ENCODE data around the gene NELL1. TPM values are rescaled to one million over a fixed set of nuclear protein-coding genes. Genes with fewer than 3 reads are reported as not detected.

The NELL1 gene
- polyA plus RNA-seq, 2 of the 4 experiments (the other 2 are of a cell fraction) = not detected

DNA sequence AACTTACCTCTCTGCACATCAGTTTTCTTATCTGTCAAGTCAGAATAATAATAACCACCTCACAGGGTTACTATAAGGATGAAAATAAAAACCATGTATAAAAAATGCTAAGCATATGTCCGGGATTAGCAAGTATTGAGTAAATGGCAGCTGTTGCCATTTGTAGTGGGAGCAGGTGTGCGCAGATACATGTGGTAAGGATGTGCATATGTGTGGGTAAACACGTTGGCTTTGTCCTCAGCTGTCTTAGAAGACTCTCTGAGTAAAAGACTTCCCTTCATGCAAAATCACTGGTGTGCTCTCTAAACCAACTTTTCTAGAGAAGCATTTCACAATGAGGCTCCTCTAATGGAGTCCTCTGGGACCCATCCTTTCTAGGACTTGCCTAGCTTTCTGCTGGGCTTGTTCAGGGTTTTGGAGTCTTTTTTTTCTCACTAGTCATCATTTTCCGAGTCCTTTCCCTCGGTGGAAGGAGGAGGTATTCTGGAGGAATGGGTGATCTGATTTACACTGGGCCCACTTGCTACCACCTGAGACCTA, 62.4 kb downstream of the NELL1 start:
- WGBS (ENCODE audit: missing lambda C conversion rate) = 5% methylated on average over 5 of the region's 5 CpGs
- no peak for FAIRE-seq
- TF ChIP-seq MAFK (IDR thresholded peaks at IDR 0.05; ENCODE audit: partially characterized antibody) = peak; percentile 12
- no peak for TF ChIP-seq SREBF2 (IDR thresholded peaks at IDR 0.05)

DNA sequence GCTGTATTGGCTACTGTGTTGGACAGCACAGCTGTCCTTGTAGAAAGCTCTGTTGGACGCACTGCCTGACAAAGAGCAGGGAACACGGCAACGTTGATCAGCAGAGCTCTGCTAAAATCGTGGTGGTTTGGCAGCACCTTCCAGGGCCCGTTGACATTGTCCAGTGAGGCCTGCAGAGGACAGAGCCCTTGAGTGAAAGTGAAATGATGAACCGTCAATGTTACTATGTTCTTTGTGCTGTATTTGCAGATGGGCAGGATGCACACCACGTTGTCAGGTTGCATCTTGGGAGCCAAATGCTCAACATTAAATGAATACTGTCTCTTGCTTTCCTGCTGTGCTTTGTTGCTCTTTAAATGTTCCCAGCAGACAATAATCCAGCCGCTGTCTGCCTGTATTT, 69.7 kb downstream of the NELL1 start:
- Histone ChIP-seq H3K4me3 (no peak overlapping the region), H3K4me1 (no peaks in the 10 kb centered on the region), H3K9me3 (no peaks in the 10 kb centered on the region), H3K27ac (no peak overlapping the region), H3K4me2 (no peak overlapping the region)
- TF ChIP-seq, protein P1, sequence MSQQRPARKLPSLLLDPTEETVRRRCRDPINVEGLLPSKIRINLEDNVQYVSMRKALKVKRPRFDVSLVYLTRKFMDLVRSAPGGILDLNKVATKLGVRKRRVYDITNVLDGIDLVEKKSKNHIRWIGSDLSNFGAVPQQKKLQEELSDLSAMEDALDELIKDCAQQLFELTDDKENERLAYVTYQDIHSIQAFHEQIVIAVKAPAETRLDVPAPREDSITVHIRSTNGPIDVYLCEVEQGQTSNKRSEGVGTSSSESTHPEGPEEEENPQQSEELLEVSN (IDR thresholded peaks at IDR 0.05; ENCODE audit: borderline replicate concordance, low read depth) = no peak
- TF ChIP-seq, protein P2, sequence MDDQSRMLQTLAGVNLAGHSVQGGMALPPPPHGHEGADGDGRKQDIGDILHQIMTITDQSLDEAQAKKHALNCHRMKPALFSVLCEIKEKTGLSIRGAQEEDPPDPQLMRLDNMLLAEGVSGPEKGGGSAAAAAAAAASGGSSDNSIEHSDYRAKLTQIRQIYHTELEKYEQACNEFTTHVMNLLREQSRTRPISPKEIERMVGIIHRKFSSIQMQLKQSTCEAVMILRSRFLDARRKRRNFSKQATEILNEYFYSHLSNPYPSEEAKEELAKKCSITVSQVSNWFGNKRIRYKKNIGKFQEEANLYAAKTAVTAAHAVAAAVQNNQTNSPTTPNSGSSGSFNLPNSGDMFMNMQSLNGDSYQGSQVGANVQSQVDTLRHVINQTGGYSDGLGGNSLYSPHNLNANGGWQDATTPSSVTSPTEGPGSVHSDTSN (IDR thresholded peaks at IDR 0.05) = no peak
- TF ChIP-seq ZNF302 (CRISPR knock-in tag; IDR thresholded peaks at IDR 0.05) (no peak), MAZ (IDR thresholded peaks at IDR 0.05; ENCODE audit: borderline replicate concordance, low read depth, low read length) (no peak), PHF8 (IDR thresholded peaks at IDR 0.05; ENCODE audit: borderline replicate concordance, low read depth) (no peak), SREBF2 (IDR thresholded peaks at IDR 0.05) (no peak), HOXB13 (CRISPR knock-in tag; IDR thresholded peaks at IDR 0.05; ENCODE audit: low read depth) (no peak), HDAC2 (IDR thresholded peaks at IDR 0.05) (no peak), RARB (CRISPR knock-in tag; IDR thresholded peaks at IDR 0.05) (no peak), POLR2A (IDR thresholded peaks at IDR 0.05; ENCODE audit: low read length) (no peak), RFX5 (IDR thresholded peaks at IDR 0.05) (no peak), GATA3 (IDR thresholded peaks at IDR 0.05; ENCODE audit: borderline replicate concordance) (no peak), RAD21 (conservative IDR thresholded peaks at IDR 0.05 in 1 of 2, IDR thresholded peaks at IDR 0.05 in 1 of 2) (no peak), KDM1A (IDR thresholded peaks at IDR 0.05; ENCODE audit: low read depth) (no peak)
- TF ChIP-seq, protein P3, sequence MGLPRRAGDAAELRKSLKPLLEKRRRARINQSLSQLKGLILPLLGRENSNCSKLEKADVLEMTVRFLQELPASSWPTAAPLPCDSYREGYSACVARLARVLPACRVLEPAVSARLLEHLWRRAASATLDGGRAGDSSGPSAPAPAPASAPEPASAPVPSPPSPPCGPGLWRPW (IDR thresholded peaks at IDR 0.05) = no peak
- TF ChIP-seq, protein P4, sequence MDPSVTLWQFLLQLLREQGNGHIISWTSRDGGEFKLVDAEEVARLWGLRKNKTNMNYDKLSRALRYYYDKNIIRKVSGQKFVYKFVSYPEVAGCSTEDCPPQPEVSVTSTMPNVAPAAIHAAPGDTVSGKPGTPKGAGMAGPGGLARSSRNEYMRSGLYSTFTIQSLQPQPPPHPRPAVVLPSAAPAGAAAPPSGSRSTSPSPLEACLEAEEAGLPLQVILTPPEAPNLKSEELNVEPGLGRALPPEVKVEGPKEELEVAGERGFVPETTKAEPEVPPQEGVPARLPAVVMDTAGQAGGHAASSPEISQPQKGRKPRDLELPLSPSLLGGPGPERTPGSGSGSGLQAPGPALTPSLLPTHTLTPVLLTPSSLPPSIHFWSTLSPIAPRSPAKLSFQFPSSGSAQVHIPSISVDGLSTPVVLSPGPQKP (IDR thresholded peaks at IDR 0.05; ENCODE audit: low read depth, low read length) = no peak
- TF ChIP-seq, protein P5, sequence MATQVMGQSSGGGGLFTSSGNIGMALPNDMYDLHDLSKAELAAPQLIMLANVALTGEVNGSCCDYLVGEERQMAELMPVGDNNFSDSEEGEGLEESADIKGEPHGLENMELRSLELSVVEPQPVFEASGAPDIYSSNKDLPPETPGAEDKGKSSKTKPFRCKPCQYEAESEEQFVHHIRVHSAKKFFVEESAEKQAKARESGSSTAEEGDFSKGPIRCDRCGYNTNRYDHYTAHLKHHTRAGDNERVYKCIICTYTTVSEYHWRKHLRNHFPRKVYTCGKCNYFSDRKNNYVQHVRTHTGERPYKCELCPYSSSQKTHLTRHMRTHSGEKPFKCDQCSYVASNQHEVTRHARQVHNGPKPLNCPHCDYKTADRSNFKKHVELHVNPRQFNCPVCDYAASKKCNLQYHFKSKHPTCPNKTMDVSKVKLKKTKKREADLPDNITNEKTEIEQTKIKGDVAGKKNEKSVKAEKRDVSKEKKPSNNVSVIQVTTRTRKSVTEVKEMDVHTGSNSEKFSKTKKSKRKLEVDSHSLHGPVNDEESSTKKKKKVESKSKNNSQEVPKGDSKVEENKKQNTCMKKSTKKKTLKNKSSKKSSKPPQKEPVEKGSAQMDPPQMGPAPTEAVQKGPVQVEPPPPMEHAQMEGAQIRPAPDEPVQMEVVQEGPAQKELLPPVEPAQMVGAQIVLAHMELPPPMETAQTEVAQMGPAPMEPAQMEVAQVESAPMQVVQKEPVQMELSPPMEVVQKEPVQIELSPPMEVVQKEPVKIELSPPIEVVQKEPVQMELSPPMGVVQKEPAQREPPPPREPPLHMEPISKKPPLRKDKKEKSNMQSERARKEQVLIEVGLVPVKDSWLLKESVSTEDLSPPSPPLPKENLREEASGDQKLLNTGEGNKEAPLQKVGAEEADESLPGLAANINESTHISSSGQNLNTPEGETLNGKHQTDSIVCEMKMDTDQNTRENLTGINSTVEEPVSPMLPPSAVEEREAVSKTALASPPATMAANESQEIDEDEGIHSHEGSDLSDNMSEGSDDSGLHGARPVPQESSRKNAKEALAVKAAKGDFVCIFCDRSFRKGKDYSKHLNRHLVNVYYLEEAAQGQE (IDR thresholded peaks at IDR 0.05) = no peak
- no peak for DNase-seq (ENCODE audit: low read depth in 1 of 2, low spot score in 1 of 2)
- ATAC-seq = no peak
- no peak for FAIRE-seq
- ChIA-PET POLR2A (no interaction called here), CTCF (no interaction called here)
- WGBS (ENCODE audit: missing lambda C conversion rate) = 6% methylated on average over 8 of the region's 8 CpGs

More for the DNA sequence above, 62.4 kb downstream of the NELL1 start:
- ChIA-PET POLR2A (no interaction called here), CTCF (no interaction called here)
- no peaks in the 10 kb centered on the region for H3K9me3 ChIP-seq
- H3K4me1 ChIP-seq = no peaks in the 10 kb centered on the region
- no peak overlapping the region for H3K4me3 ChIP-seq
- H3K4me2 ChIP-seq = no peak overlapping the region
- DNase-seq (ENCODE audit: low read depth in 1 of 2, low spot score in 1 of 2) (no peak), ATAC-seq (no peak)
- H3K27ac ChIP-seq = no peak overlapping the region

Measured in A549 (cell line).